K562 (cell line): Measurements from ENCODE around the gene RYK. TPM values are rescaled to one million over a fixed set of nuclear protein-coding genes. Genes with fewer than 3 reads are reported as not detected.

Experiments used
- ATAC-seq: fragments of 200-7000 bp; cut with Tn5 transposase; 3 replicates; pipeline ENCODE4 v1.9.1; 2020; ENCODE audit warnings: moderate library complexity
- BruUV-seq: library from RNA; stranded (reverse); fragments of 400-500 nt; replicated peaks from 2 replicates; lab custom pipeline; 2021; lab: Mats Ljungman, UMichigan
- CTCF ChIA-PET: fragments of 300-600 bp; formaldehyde crosslinking; extraction: SDS; loops from one replicate; lab custom pipeline; 2021; ENCODE audit warnings: low intra/inter-chr PET ratio; lab: Yijun Ruan, JAX
- POLR2A ChIA-PET: fragments of 300-600, 350-650 bp; sonication (Branson Sonifier 250); formaldehyde crosslinking; extraction: SDS; loops from one replicate; lab custom pipeline; 2021; ENCODE audit warnings: antibody characterized with exemption, inconsistent platforms; lab: Yijun Ruan, JAX
- DNase-seq, 4 experiments: peaks; one replicate each; pipeline versions ENCODE4 v3.0.0 to v3.0.0-alpha.2; 2011 to 2018; ENCODE audit warnings: low spot score in 3 of 4, mixed read lengths in 3 of 4; ENCODE audit errors: extremely low read depth in 1 of 4
- FAIRE-seq: peaks from 2 replicates; lab custom pipeline; 2011; peaks lifted over from hg19 to GRCh38; lab: Jason Lieb, UNC
- H2AFZ ChIP-seq: 2 replicates; pipeline ENCODE4 v1.6.0; 2011; ENCODE audit warnings: low read depth, low read length, control low read depth, inconsistent platforms
- H3K27ac ChIP-seq: fragments of 200-600 bp; 3 replicates; pipeline ENCODE4 v1.8.0; 2011; ENCODE audit warnings: low read depth, mild to moderate bottlenecking, control low read depth, inconsistent platforms, low read length, moderate library complexity, mixed read lengths; ENCODE audit errors: extremely low read depth
- H3K27me3 ChIP-seq, 2 experiments: fragments of 300-600 bp in 1 of 2; 2 replicates in 1 of 2; 3 replicates in 1 of 2; pipeline versions ENCODE4 v1.6.0 to v1.8.0; 2011; ENCODE audit warnings: inconsistent platforms in 2 of 2, low read length in 2 of 2, mild to moderate bottlenecking in 1 of 2, mixed read lengths in 1 of 2, moderate library complexity in 1 of 2; ENCODE audit not compliant: control insufficient read depth in 2 of 2, insufficient read depth in 2 of 2
- H3K36me3 ChIP-seq: fragments of 300-600 bp; 3 replicates; pipeline ENCODE4 v1.8.0; 2011; ENCODE audit warnings: mild to moderate bottlenecking, low read length, inconsistent platforms; ENCODE audit not compliant: control insufficient read depth, insufficient read depth
- H3K4me1 ChIP-seq, 2 experiments: fragments of 200-600 bp in 1 of 2; replicated peaks in 1 of 2; 2 replicates in 1 of 2; 3 replicates in 1 of 2; pipeline versions ENCODE4 v1.5.1 to v1.8.0; 2011; ENCODE audit warnings: inconsistent platforms in 2 of 2, low read length in 2 of 2, mild to moderate bottlenecking in 1 of 2, mixed read lengths in 1 of 2, moderate library complexity in 1 of 2; ENCODE audit not compliant: control insufficient read depth in 2 of 2, insufficient read depth in 2 of 2
- H3K4me2 ChIP-seq: 2 replicates; pipeline ENCODE4 v1.6.1; 2011; ENCODE audit warnings: low read length, control low read depth, inconsistent platforms, mixed read lengths; ENCODE audit not compliant: insufficient read depth
- H3K4me3 ChIP-seq: fragments of 200-600 bp; sonication (generic), shearing (Covaris generic); 2 replicates; pipeline ENCODE4 v1.5.1; 2016; ENCODE audit warnings: control low read depth, inconsistent platforms
- H3K79me2 ChIP-seq: fragments of 200-600 bp; 3 replicates; pipeline ENCODE4 v1.8.0; 2011; ENCODE audit warnings: low read length, inconsistent platforms; ENCODE audit not compliant: control insufficient read depth, insufficient read depth
- H3K9ac ChIP-seq, 2 experiments: 2 replicates each; pipeline versions ENCODE4 v1.6.0 to v1.6.1; 2011; ENCODE audit warnings: low read depth in 2 of 2, low read length in 2 of 2, control low read depth in 1 of 2, inconsistent platforms in 1 of 2, mild to moderate bottlenecking in 1 of 2, mixed read lengths in 1 of 2; ENCODE audit not compliant: insufficient read depth in 1 of 2
- H3K9me1 ChIP-seq: one replicate; pipeline ENCODE4 v1.6.0; 2011; ENCODE audit warnings: inconsistent platforms, mild to moderate bottlenecking, low read length, moderate library complexity; ENCODE audit not compliant: control insufficient read depth, insufficient read depth
- H3K9me3 ChIP-seq: replicated peaks from 2 replicates; pipeline ENCODE4 v1.5.1; 2011; ENCODE audit warnings: low read depth, low read length, inconsistent platforms; ENCODE audit not compliant: control insufficient read depth, insufficient read depth
- H4K20me1 ChIP-seq: replicated peaks from 2 replicates; pipeline ENCODE4 v1.6.1; 2011; ENCODE audit warnings: low read length, inconsistent platforms, mixed read lengths; ENCODE audit not compliant: control insufficient read depth, insufficient read depth
- CEBPG ChIP-seq, 3 experiments: fragments of 200-800 bp in 1 of 3; sonication (Bioruptor generic) in 1 of 3; sonication (generic) in 1 of 3; formaldehyde crosslinking in 1 of 3; IDR thresholded peaks in 2 of 3; conservative IDR thresholded peaks in 1 of 3; 2 replicates each; pipeline versions ENCODE4 v1.6.1 to v1.8.0; 2016 to 2022; ENCODE audit warnings: missing compliant biosample characterization in 2 of 3, missing genetic modification characterization in 2 of 3, mild to moderate bottlenecking in 1 of 3, missing genetic modification reagents in 1 of 3
- DACH1 ChIP-seq: fragments of 450-650 bp; IDR thresholded peaks from 2 replicates; pipeline ENCODE4 v1.6.1; 2018; ENCODE audit not compliant: partially characterized antibody
- EZH2 ChIP-seq: IDR thresholded peaks from 2 replicates; pipeline ENCODE4 v1.6.1; 2012; ENCODE audit warnings: low read depth, mild to moderate bottlenecking, inconsistent platforms, low read length, borderline replicate concordance
- HNRNPUL1 ChIP-seq: fragments of 200-400 bp; formaldehyde crosslinking; IDR thresholded peaks from 2 replicates; pipeline ENCODE4 v1.6.1; 2017; ENCODE audit warnings: low read length
- NR3C1 ChIP-seq: sonication (generic); formaldehyde crosslinking; IDR thresholded peaks from 2 replicates; pipeline ENCODE4 v1.8.1; 2022; ENCODE audit warnings: missing genetic modification reagents
- NRF1 ChIP-seq, 2 experiments: fragments of 450-650 bp; IDR thresholded peaks in 1 of 2; conservative IDR thresholded peaks in 1 of 2; 2 replicates each; pipeline ENCODE4 v1.6.1; 2014; ENCODE audit warnings: mild to moderate bottlenecking in 2 of 2
- POLR2A ChIP-seq: fragments of 450-650 bp; conservative IDR thresholded peaks from 2 replicates; pipeline ENCODE4 v1.6.1; 2016
- SIN3B ChIP-seq: fragments of 450-650 bp; IDR thresholded peaks from 2 replicates; pipeline ENCODE4 v1.6.1; 2017; ENCODE audit warnings: low read depth, mild to moderate bottlenecking, moderate library complexity
- SRF ChIP-seq, 2 experiments: fragments of 250-450, 450-650 bp in 1 of 2; sonication (Bioruptor Pico) in 1 of 2; sonication (generic) in 1 of 2; formaldehyde crosslinking; IDR thresholded peaks; 2 replicates each; pipeline versions ENCODE4 v1.5.0 to v1.5.1; 2020 to 2022; ENCODE audit warnings: mild to moderate bottlenecking in 1 of 2, missing genetic modification reagents in 1 of 2
- STAT5A ChIP-seq: IDR thresholded peaks from 2 replicates; pipeline ENCODE4 v1.6.1; 2012; ENCODE audit warnings: low read length, inconsistent platforms, borderline replicate concordance
- ZNF551 ChIP-seq: fragments of 250-450 bp; sonication (Bioruptor Pico); IDR thresholded peaks from 2 replicates; pipeline ENCODE4 v1.5.0; 2021; ENCODE audit warnings: mild to moderate bottlenecking, moderate library complexity
- ZNF76 ChIP-seq: fragments of 250-450 bp; sonication (Bioruptor Pico); IDR thresholded peaks from 2 replicates; pipeline ENCODE4 v1.4.0; 2020; ENCODE audit warnings: mild to moderate bottlenecking, moderate library complexity, borderline replicate concordance
- WGBS: fragments of 100-300 bp; shearing (Covaris generic); methylation state at CpG from one replicate; pipeline ENCODE4 v1.1.6; 2016; ENCODE audit warnings: low coverage, mixed read lengths; ENCODE audit not compliant: insufficient coverage; ENCODE audit errors: missing lambda C conversion rate; 5-methylcytosine and 5-hydroxymethylcytosine counted together
- in situ Hi-C: fragments of 300-500 bp; cut with MboI; formaldehyde crosslinking; loops from 4 replicates; pipeline ENCODE4 v1.15.0; 2018; ENCODE audit warnings: inconsistent platforms, mixed read lengths
- intact Hi-C: fragments of 100-400 bp; cut with micrococcal nuclease; formaldehyde crosslinking; loops from 2 replicates; pipeline ENCODE4 v1.14.2; 2022
- polyA plus RNA-seq, 8 experiments: library from polyadenylated mRNA; depleted of rRNA in 4 of 8; stranded (reverse) in 5 of 8; unstranded in 3 of 8; fragments of >200 nt; fragmentation: Nextera tagmentation in 2 of 8; fragmentation: Illumina TruSeq in 1 of 8; extraction: Ambion mirVana in 2 of 8; extraction: Trizol in 1 of 8; gene quantifications; 2 replicates each; pipeline versions ENCODE4 v1.2.1 to v1.2.3, GENCODE V29; 2011 to 2014; ENCODE audit warnings: inconsistent platforms in 1 of 8, missing spikeins in 1 of 8
- total RNA-seq, 7 experiments: library from RNA; depleted of rRNA in 6 of 7; stranded (reverse); fragments of >200 nt in 6 of 7; fragmentation: Illumina TruSeq in 2 of 7; extraction: Trizol in 2 of 7; gene quantifications; 2 replicates each; pipeline versions ENCODE4 v1.2.1 to v1.2.3, GENCODE V29; 2011 to 2021; ENCODE audit warnings: low replicate concordance in 1 of 7
- TF ChIP-seq, protein P1 (sequence below): fragments of 250-450 bp; sonication (Bioruptor Pico); IDR thresholded peaks from 2 replicates; pipeline ENCODE4 v1.5.0; 2020; ENCODE audit warnings: mild to moderate bottlenecking, borderline replicate concordance
- TF ChIP-seq, protein P2 (sequence below): fragments of 200-800 bp; sonication (Bioruptor generic); IDR thresholded peaks from 2 replicates; pipeline ENCODE4 v1.6.1; 2017; ENCODE audit warnings: missing genetic modification characterization, missing compliant biosample characterization
- TF ChIP-seq, protein P3 (sequence below): fragments of 450-650 bp; IDR thresholded peaks from 2 replicates; pipeline ENCODE4 v1.6.1; 2018; ENCODE audit not compliant: partially characterized antibody

The RYK gene
- total and polyA plus RNA-seq, 9 of the 15 experiments (the other 6 are each of a cell fraction or from before 2014, with no cell fraction given): 4.2 to 29.5 (median 16.6) TPM

DNA sequence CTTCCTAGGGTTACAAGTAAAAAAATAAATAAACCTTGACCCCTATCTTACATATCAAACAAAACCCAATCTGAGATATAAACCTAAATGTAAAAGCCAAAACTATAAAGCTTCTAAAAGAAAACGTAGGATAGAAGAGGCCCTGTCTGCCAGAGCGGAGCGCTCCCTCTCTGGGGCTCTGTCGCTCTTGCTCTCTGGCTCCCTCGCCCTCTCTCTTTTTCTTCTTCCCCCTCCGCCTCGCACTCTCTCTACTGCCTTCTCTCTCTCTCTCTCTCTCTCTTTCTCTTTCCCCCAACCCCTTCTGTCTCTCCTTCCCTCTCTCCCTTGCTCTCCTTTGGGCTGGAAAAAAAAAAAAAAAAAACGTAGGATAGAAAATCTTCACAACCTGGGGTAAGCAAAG is 21.6 kb downstream of the RYK start:
- H2AFZ ChIP-seq: no peak overlapping the region
- no peaks in the 10 kb centered on the region for H3K9me1 ChIP-seq
- H3K9me3 ChIP-seq: no peaks in the 10 kb centered on the region
- peaks cover 9% of the 10 kb centered on the region; the same call in 1 of the 2 replicates for H4K20me1 ChIP-seq
- ATAC-seq: no peak
- TF ChIP-seq NRF1 (conservative IDR thresholded peaks at IDR 0.05 in 1 of 2, IDR thresholded peaks at IDR 0.05 in 1 of 2) (no peak), NR3C1 (CRISPR knock-in tag) (no peak), SRF (CRISPR knock-in tag; IDR thresholded peaks at IDR 0.05) (no peak), DACH1 (no peak), STAT5A (no peak), EZH2 (no peak), ZNF76 (no peak), SIN3B (no peak), ZNF551 (CRISPR knock-in tag) (no peak), CEBPG (CRISPR knock-in tag; IDR thresholded peaks at IDR 0.05) (no peak), CEBPG (tag; conservative IDR thresholded peaks at IDR 0.05 in 1 of 2, IDR thresholded peaks at IDR 0.05 in 1 of 2) (no peak), POLR2A (no peak), HNRNPUL1 (no peak)
- TF ChIP-seq, protein P1, sequence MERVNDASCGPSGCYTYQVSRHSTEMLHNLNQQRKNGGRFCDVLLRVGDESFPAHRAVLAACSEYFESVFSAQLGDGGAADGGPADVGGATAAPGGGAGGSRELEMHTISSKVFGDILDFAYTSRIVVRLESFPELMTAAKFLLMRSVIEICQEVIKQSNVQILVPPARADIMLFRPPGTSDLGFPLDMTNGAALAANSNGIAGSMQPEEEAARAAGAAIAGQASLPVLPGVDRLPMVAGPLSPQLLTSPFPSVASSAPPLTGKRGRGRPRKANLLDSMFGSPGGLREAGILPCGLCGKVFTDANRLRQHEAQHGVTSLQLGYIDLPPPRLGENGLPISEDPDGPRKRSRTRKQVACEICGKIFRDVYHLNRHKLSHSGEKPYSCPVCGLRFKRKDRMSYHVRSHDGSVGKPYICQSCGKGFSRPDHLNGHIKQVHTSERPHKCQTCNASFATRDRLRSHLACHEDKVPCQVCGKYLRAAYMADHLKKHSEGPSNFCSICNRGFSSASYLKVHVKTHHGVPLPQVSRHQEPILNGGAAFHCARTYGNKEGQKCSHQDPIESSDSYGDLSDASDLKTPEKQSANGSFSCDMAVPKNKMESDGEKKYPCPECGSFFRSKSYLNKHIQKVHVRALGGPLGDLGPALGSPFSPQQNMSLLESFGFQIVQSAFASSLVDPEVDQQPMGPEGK: no peak
- TF ChIP-seq, protein P2, sequence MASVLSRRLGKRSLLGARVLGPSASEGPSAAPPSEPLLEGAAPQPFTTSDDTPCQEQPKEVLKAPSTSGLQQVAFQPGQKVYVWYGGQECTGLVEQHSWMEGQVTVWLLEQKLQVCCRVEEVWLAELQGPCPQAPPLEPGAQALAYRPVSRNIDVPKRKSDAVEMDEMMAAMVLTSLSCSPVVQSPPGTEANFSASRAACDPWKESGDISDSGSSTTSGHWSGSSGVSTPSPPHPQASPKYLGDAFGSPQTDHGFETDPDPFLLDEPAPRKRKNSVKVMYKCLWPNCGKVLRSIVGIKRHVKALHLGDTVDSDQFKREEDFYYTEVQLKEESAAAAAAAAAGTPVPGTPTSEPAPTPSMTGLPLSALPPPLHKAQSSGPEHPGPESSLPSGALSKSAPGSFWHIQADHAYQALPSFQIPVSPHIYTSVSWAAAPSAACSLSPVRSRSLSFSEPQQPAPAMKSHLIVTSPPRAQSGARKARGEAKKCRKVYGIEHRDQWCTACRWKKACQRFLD (CRISPR knock-in tag): no peak
- TF ChIP-seq, protein P3, sequence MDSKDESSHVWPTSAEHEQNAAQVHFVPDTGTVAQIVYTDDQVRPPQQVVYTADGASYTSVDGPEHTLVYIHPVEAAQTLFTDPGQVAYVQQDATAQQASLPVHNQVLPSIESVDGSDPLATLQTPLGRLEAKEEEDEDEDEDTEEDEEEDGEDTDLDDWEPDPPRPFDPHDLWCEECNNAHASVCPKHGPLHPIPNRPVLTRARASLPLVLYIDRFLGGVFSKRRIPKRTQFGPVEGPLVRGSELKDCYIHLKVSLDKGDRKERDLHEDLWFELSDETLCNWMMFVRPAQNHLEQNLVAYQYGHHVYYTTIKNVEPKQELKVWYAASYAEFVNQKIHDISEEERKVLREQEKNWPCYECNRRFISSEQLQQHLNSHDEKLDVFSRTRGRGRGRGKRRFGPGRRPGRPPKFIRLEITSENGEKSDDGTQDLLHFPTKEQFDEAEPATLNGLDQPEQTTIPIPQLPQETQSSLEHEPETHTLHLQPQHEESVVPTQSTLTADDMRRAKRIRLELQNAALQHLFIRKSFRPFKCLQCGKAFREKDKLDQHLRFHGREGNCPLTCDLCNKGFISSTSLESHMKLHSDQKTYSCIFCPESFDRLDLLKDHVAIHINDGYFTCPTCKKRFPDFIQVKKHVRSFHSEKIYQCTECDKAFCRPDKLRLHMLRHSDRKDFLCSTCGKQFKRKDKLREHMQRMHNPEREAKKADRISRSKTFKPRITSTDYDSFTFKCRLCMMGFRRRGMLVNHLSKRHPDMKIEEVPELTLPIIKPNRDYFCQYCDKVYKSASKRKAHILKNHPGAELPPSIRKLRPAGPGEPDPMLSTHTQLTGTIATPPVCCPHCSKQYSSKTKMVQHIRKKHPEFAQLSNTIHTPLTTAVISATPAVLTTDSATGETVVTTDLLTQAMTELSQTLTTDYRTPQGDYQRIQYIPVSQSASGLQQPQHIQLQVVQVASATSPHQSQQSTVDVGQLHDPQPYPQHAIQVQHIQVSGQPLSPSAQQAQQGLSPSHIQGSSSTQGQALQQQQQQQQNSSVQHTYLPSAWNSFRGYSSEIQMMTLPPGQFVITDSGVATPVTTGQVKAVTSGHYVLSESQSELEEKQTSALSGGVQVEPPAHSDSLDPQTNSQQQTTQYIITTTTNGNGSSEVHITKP: no peak
- ChIA-PET POLR2A (no interaction called here), CTCF (no interaction called here)
- in situ Hi-C loops (no loop called here), intact Hi-C loops (no loop called here)
- no peak overlapping the region for H3K4me3 ChIP-seq
- DNase-seq: no peak
- no peaks in the 10 kb centered on the region for H3K36me3 ChIP-seq
- FAIRE-seq: no peak
- WGBS: 50% methylated on average over 1 of the region's 8 CpGs
- H3K4me2 ChIP-seq: no peak overlapping the region
- H3K9ac ChIP-seq: no peak overlapping the region
- H3K27me3 ChIP-seq: no peaks in the 10 kb centered on the region
- H3K4me1 ChIP-seq: peaks cover 3 to 8% of the 10 kb centered on the region in 2 experiments; a peak in 3 of 5 replicates
- no peak overlapping the region for H3K27ac ChIP-seq
- H3K79me2 ChIP-seq: peaks cover 77% of the 10 kb centered on the region
- BruUV-seq: no TSS peak
